Fibroblast of upper back skin (primary cell): Measurements from ENCODE around the gene REL.
A peak's percentile ranks its signal among the peaks of the same experiment; 100 is the strongest.

ENCODE experiments used
- DNase-seq: peaks from one replicate; pipeline ENCODE4 v3.0.0-alpha.2; 2013

Gene REL

DNA sequence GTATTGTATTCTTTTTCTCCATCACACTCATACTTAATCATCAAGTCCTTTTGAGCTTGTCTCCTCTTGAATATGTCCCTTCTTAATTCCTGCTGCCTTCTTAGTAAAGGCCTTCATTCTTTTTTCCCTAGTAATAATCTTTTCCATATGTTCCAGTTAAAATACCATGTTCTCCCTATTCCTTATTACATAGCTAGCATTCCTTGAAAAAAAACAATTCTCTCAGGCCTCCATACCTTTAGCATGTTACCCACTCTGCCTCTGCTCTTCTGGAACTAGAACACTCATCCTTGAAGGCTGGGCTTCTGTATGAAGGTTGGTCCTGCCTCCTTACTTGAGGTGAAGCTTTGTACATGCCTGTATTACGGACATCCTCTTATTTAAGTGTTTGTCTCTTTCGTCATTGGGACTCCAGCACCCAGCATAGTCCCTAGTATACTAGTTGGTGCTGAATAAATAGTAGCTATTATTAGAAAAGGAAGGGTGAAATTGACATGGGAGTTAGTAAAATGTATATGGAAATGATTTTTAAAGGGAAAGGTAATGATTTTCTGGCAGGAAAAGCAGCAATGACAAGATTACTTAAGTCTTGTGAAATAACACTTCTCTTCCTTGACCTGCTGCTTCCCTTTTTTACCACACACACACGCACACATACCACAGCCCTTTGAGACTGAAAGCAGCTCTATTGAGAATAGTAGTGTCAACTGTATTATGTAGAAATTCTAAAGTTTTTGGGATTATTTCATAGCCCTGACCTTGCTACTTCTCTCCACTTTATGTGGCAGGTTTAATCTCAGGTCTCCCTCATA, 45.6 kb downstream of the REL start:
- peak; percentile 87 for DNase-seq

DNA sequence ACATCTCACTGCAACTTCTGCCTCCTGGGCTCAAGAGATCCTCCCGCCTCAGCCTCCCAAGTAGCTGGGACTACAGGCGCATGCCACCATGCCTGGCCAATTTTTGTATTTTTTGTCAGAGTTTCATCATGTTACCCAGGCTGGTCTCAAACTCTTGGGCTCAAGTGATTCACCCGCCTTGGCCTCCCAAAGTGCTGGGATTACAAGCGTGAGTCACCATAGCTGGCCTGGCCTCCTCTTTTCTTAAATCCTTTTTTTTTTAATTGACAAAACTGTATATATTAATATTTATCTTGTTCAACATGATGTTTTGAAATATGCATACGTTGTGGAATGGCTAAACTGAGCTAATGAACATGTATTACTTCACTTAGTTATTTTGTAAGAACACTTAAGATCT, 50.7 kb downstream of the REL start:
- DNase-seq, result peak; percentile 8

GRCh38 chr2:60932954-60933353, 51.6 kb downstream of the REL start:
- no peak for DNase-seq

- no peak for DNase-seq
Observed at GRCh38 chr2:60934165-60934722, 52.9 kb downstream of the REL start.

DNA sequence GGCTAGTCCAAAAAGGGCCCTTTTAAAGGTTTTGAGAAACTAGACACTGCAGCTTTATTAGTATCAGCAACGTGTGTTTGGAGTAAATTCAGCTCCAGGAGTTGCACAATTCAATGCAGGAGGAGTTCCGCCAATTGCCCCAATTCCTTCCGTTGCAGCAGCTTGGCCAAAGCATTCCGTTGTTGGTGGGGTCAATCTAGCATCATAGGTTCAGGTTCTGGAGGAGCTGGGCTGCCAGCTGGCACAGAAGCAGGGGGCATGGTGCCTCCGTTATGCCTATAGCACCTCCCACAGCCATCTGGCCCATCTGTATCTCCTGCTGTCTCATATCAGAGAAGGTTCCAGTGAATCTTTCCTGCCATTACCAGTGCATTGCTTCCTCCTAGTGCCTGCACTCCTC, 55.4 kb downstream of the REL start:
- no peak for DNase-seq

GRCh38 chr2:60938301-60938700, 56.9 kb downstream of the REL start:
- no peak for DNase-seq

GRCh38 chr2:60939622-60940021, 58.2 kb downstream of the REL start:
- no peak for DNase-seq

DNA sequence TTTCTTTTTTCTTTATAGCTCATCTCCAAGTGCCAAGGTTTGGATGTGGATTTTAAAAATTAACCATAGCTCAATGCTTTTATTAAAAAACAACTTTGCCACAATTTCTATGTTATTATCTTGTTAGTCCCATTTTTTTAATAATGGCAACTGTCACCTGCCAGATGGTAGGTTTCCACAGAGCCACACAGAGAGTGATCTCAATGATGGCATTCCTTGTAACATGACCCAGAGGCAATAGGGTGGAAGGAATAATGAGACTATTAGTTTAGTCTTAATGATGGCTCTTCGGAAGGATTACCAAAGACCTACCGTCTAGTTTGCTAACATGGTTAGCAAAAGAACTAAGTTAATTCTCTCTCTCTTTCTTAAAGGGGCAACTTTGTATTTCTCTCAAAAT, 64.0 kb downstream of the REL start:
- DNase-seq, result no peak

GRCh38 chr2:60947056-60947455, 65.7 kb downstream of the REL start:
- no peak for DNase-seq

GRCh38 chr2:60948161-60948560, 66.8 kb downstream of the REL start:
- DNase-seq, result no peak

- DNase-seq, result no peak
Observed at GRCh38 chr2:60948926-60949579, 67.7 kb downstream of the REL start.

DNA sequence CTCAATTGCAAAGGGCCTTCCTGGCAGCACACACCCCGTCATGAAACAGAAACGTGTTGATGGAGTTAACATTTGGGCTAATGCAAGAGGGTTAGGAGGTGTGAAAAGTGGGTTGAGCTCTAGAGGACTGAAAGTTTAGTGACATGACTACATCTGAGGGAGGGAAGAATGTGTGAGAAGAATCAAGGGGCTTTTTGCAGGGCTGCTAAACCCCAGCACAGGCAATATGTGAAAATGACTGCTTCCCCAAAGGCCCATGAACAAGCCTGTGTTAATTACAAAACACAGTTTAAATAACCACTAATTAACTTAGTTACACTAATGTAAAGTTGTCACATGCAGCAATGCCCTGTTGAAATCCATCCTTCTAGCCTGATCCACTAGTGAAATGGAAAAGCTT, 72.8 kb downstream of the REL start:
- DNase-seq, result no peak

- DNase-seq, result no peak
Observed at GRCh38 chr2:60957224-60957623, 75.8 kb downstream of the REL start.

GRCh38 chr2:60957643-60958042, 76.3 kb downstream of the REL start:
- no peak for DNase-seq

GRCh38 chr2:60958361-60958760, 77.0 kb downstream of the REL start:
- peak; percentile 64 for DNase-seq

GRCh38 chr2:60958800-60959199, 77.4 kb downstream of the REL start:
- peak; percentile 67 for DNase-seq

DNA sequence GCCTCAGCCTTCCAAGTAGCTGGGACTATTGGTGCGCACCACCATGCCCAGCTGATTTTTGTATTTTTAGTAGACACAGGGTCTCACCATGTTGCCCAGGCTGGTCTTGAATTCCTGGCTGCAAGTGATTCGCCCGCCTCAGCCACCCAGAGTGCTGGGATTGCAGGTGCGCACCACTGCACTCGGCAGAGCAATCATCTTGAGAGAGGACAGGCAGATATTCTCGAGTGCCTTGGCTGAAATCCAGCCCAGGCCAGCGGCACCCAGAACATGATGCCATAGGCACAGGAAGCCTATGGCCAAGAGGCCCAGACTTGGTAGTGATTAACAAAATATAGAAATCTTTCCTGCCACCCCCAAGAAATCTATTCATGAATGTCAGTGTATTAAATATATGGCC, 78.1 kb downstream of the REL start:
- DNase-seq, result no peak

GRCh38 chr2:60960706-60961105, 79.3 kb downstream of the REL start:
- no peak for DNase-seq

GRCh38 chr2:60961457-60961856, 80.1 kb downstream of the REL start:
- DNase-seq, result peak; percentile 68

GRCh38 chr2:60962528-60962927, 81.2 kb downstream of the REL start:
- no peak for DNase-seq

GRCh38 chr2:60963190-60963589, 81.8 kb downstream of the REL start:
- no peak for DNase-seq

GRCh38 chr2:60964651-60965498, 83.5 kb downstream of the REL start:
- no peak for DNase-seq

DNA sequence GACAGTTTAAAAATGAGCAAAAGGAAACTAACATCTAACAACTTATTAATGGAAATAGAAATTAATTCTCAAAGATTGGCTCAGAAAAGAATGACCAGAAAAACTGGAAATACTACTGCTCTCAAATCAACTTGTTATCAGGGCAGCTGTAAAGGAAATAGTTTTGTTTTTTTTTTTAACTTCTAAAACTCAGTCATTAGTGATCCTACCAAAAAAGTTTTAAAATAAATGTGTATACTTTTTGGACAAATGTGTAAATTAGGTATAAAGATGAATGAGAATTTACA, 84.1 kb downstream of the REL start:
- no peak for DNase-seq
